ENCODE results near the gene PIGR.

PIGR gene

GRCh38 chr1:206979379-206980043, 33.2 kb upstream of the PIGR start:
- TF ChIP-seq CTCF (conservative IDR thresholded peaks at IDR 0.05; ENCODE audit: low read length) = peak; percentile 70
- H3K4me3 ChIP-seq (ENCODE audit: low read length) = no peak overlapping the region
- peak; percentile 33 for DNase-seq (ENCODE audit: low read depth)

GRCh38 chr1:206978259-206978658, 32.0 kb upstream of the PIGR start:
- no peak for TF ChIP-seq CTCF (conservative IDR thresholded peaks at IDR 0.05; ENCODE audit: low read length)
- no peak for DNase-seq (ENCODE audit: low read depth)
- no peak overlapping the region for H3K4me3 ChIP-seq (ENCODE audit: low read length)

- no peak overlapping the region for H3K4me3 ChIP-seq (ENCODE audit: low read length)
- no peak for TF ChIP-seq CTCF (conservative IDR thresholded peaks at IDR 0.05; ENCODE audit: low read length)
- no peak for DNase-seq (ENCODE audit: low read depth)
Observed at GRCh38 chr1:206975306-206975705, 29.0 kb upstream of the PIGR start.

- no peak for TF ChIP-seq CTCF (conservative IDR thresholded peaks at IDR 0.05; ENCODE audit: low read length)
- H3K4me3 ChIP-seq (ENCODE audit: low read length) = no peak overlapping the region
- no peak for DNase-seq (ENCODE audit: low read depth)
Observed at GRCh38 chr1:206974140-206974539, 27.9 kb upstream of the PIGR start.

GRCh38 chr1:206972728-206973127, 26.5 kb upstream of the PIGR start:
- TF ChIP-seq CTCF (conservative IDR thresholded peaks at IDR 0.05; ENCODE audit: low read length) = no peak
- no peak overlapping the region for H3K4me3 ChIP-seq (ENCODE audit: low read length)
- DNase-seq (ENCODE audit: low read depth) = no peak

GRCh38 chr1:206971029-206971655, 24.9 kb upstream of the PIGR start:
- H3K4me3 ChIP-seq (ENCODE audit: low read length) = no peak overlapping the region
- DNase-seq (ENCODE audit: low read depth) = no peak

More at GRCh38 chr1:206971029-206971655, 24.9 kb upstream of the PIGR start:
- no peak for TF ChIP-seq CTCF (conservative IDR thresholded peaks at IDR 0.05; ENCODE audit: low read length)
